Measurements from ENCODE around the gene PAGR1.
"Not testable (repeated sequence)": the region's sequence is repeated elsewhere in the genome, so short reads cannot be mapped to it uniquely, and the experiment has no call there.

The PAGR1 gene

DNA sequence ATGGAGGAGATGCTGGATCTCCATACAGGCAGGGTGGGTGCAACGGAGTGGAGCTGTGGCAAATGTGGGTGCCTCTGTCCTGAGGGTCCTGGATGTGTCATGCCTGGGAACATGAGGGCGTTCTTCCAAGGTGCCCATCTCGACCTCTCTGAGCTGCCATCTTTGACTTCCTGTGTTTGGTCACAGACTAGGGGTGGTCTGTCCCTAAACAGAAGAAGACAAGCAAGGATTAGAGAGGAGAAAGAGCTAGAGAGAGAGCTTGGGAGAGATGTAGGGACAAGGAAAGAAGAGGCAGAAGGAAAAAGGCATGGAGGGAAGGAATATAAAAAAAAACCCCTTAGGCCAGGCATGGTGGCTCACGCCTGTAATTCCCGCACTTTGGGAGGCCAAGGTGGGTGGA is 41.2 kb upstream of the PAGR1 start:
- DNase-seq (ENCODE audit: low read depth), result no peak
- H3K4me3 ChIP-seq (ENCODE audit: low read depth, low read length), result no peak overlapping the region
- no peak for TF ChIP-seq MYC (IDR thresholded peaks at IDR 0.05; ENCODE audit: low read depth, low read length)
- TF ChIP-seq, protein P1, sequence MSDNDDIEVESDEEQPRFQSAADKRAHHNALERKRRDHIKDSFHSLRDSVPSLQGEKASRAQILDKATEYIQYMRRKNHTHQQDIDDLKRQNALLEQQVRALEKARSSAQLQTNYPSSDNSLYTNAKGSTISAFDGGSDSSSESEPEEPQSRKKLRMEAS (IDR thresholded peaks at IDR 0.05; ENCODE audit: low read depth, low read length), result no peak
- no peak for TF ChIP-seq POLR2A (IDR thresholded peaks at IDR 0.05; ENCODE audit: extremely low read depth, insufficient read length)
- TF ChIP-seq, protein P2, sequence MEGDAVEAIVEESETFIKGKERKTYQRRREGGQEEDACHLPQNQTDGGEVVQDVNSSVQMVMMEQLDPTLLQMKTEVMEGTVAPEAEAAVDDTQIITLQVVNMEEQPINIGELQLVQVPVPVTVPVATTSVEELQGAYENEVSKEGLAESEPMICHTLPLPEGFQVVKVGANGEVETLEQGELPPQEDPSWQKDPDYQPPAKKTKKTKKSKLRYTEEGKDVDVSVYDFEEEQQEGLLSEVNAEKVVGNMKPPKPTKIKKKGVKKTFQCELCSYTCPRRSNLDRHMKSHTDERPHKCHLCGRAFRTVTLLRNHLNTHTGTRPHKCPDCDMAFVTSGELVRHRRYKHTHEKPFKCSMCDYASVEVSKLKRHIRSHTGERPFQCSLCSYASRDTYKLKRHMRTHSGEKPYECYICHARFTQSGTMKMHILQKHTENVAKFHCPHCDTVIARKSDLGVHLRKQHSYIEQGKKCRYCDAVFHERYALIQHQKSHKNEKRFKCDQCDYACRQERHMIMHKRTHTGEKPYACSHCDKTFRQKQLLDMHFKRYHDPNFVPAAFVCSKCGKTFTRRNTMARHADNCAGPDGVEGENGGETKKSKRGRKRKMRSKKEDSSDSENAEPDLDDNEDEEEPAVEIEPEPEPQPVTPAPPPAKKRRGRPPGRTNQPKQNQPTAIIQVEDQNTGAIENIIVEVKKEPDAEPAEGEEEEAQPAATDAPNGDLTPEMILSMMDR (IDR thresholded peaks at IDR 0.05; ENCODE audit: low read depth, low read length), result no peak

DNA sequence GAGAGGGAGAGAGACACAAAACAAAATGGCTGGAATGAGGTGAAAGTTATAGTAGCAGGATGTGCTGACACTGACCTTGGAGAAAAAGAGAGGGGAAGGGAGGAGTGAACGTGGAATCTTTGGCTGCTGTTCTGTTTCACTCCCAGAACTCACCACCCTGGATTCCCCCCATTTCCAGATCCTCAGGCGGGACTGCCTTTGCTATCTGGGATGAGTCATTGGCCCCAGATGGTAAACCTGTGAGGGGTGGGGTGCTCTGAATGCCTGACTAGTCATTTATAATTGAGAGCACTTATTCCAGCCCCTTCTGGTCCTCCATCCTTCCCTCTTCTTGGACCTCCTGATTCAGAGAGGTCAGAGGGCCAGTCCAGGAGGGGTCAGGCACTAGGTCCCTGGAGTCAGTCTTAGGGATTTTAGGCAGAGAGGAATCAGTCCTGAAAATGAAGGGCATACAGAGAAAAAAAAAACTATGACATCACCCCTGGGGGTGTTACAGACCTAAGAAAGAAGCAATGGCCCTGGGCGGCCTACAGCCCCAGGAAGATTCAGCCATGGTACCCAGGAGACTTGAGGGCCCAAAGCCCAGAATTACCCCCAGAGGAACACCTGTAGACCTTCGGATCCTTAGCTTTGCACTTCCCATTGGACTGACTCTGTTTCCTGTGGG is 40.1 kb upstream of the PAGR1 start:
- TF ChIP-seq, protein P1 (IDR thresholded peaks at IDR 0.05; ENCODE audit: low read depth, low read length), result no peak
- TF ChIP-seq MYC (IDR thresholded peaks at IDR 0.05; ENCODE audit: low read depth, low read length), result no peak
- TF ChIP-seq, protein P2 (IDR thresholded peaks at IDR 0.05; ENCODE audit: low read depth, low read length), result no peak
- DNase-seq (ENCODE audit: low read depth), result no peak
- H3K4me3 ChIP-seq (ENCODE audit: low read depth, low read length), result no peak overlapping the region

DNA sequence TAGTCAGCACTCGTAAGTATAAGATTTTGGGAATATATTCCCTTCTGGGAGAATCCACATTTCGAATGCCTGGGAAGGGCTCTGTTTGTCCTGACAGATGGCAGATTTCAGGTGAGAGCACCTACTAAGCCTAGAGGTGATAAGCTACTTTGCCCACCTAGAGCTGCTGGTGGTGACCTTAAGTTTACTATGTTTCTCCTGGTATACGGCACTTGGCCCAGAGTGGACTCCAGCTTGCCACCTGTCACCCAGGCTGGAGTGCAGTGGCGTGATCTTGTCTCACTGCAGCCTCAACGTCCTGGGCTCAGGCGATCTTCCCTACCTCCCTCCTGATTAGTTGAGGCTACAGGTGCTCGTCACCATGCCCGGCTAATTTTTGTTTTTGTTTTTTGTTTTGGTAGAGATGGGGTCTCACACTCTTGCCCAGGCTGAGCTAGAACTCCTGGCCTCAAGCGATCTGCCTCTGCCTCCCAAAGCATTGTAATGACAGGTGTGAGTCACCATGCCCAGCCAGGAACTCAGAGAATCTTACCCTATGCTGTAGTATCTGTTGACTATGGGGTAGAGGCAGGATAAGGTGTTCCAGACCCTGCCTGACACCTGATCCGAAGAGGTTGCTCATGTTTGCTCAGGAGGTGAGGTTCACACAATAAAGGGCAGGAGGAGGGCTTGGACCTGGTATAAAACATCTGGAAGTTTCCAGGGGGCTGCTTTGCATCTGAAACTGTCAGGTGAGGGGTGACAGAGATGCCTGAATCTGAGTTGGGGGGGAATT is 38.2 kb upstream of the PAGR1 start, which contains the start of gene ZG16:
Gene ZG16, plus strand, starts transcription at position 681 of the 775 bp plus-strand sequence. CDS start 1,011 bp downstream, outside the sequence.
- TF ChIP-seq, protein P2 (IDR thresholded peaks at IDR 0.05; ENCODE audit: low read depth, low read length), result no peak
- TF ChIP-seq POLR2A (IDR thresholded peaks at IDR 0.05; ENCODE audit: extremely low read depth, insufficient read length), result no peak
- TF ChIP-seq, protein P1 (IDR thresholded peaks at IDR 0.05; ENCODE audit: low read depth, low read length), result no peak
- no peak for TF ChIP-seq MYC (IDR thresholded peaks at IDR 0.05; ENCODE audit: low read depth, low read length)
- no peak for DNase-seq (ENCODE audit: low read depth)
- no peak within 1 kb of the TSS for H3K4me3 ChIP-seq (ENCODE audit: low read depth, low read length)

DNA sequence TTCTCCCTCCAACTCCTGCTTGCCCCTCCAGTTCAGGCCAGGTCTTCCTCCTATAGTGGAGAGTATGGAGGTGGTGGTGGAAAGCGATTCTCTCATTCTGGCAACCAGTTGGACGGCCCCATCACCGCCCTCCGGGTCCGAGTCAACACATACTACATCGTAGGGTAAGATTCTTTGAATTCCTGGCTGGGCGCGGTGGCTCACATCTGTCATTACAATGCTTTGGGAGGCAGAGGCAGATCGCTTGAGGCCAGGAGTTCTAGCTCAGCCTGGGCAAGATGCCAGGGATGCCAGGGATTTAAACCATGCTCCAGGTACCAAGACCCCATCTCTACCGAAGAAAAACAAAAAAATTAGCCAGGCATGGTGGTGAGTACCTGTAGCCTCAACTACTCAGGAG is 36.5 kb upstream of the PAGR1 start:
- no peak for DNase-seq (ENCODE audit: low read depth)
- TF ChIP-seq, protein P1 (IDR thresholded peaks at IDR 0.05; ENCODE audit: low read depth, low read length), result no peak
- TF ChIP-seq MYC (IDR thresholded peaks at IDR 0.05; ENCODE audit: low read depth, low read length) (no peak), POLR2A (IDR thresholded peaks at IDR 0.05; ENCODE audit: extremely low read depth, insufficient read length) (no peak)
- TF ChIP-seq, protein P2 (IDR thresholded peaks at IDR 0.05; ENCODE audit: low read depth, low read length), result no peak

DNA sequence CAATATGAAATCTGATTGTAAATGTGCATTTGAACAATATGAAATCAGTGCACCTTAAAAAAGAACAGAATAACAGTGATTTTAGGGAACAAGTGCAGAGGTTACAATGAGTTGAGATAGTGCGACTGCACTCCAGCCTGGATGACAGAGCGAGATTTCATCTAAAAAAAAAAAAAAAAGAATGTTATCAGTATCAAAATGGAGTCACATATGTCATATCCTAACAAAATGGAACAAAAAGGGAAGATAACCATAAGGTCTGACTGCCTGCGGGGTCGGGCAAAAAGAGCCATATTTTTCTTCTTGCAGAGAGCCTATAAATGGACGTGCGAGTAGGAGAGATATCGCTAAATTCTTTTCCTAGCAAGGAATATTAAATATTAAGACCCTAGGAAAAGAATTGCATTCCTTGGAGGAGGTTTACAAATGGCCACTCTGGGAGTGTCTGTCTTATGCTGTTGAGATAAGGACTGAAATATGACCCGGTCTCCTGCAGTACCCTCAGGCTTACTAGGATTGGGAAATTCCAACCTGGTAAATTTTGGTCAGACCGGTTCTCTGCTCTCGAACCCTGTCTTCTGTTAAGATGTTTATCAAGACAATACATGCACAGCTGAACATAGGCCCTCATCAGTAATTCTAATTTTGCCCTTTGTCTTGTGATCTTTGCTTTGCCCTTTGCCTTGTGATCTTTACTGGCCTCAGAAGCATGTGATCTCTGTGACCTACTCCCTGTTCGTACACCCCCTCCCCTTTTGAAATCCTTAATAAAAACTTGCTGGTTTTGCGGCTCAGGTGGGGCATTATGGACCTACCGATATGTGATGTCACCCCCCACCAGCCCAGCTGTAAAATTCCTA is 32.6 kb upstream of the PAGR1 start:
- DNase-seq (ENCODE audit: low read depth); H3K4me3 ChIP-seq (ENCODE audit: low read depth, low read length): not testable (repeated sequence)

More for the DNA sequence above, 36.5 kb upstream of the PAGR1 start:
- H3K4me3 ChIP-seq (ENCODE audit: low read depth, low read length), result no peak overlapping the region

DNA sequence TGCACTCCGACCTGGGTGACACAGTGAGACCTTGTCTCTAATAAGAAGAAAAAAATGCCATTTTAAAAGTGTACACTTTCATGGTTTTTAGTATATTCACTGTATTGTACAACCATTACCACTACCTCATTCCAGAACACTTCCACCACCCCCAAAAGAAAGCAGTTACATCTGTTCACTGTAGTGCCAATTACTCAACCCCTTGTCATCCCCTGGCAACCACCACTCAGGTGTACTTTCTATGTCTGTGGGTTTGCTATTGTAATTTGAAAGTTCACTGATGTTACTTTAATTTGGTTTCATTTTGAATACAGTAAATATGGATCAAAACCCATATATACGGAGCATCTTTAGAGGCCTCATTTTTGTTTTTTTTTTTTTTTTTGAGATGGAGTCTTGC is 31.8 kb upstream of the PAGR1 start:
- TF ChIP-seq MYC (IDR thresholded peaks at IDR 0.05; ENCODE audit: low read depth, low read length) (no peak), POLR2A (IDR thresholded peaks at IDR 0.05; ENCODE audit: extremely low read depth, insufficient read length) (no peak)
- TF ChIP-seq, protein P2 (IDR thresholded peaks at IDR 0.05; ENCODE audit: low read depth, low read length), result no peak
- TF ChIP-seq, protein P1 (IDR thresholded peaks at IDR 0.05; ENCODE audit: low read depth, low read length), result no peak
- H3K4me3 ChIP-seq (ENCODE audit: low read depth, low read length), result no peak overlapping the region
- no peak for DNase-seq (ENCODE audit: low read depth)
